NCI-H82 treated with DMSO at 0.1 percent for 48 hours (cell line): Measurements from ENCODE around the gene PDZK1IP1.
A peak's percentile ranks its signal among the peaks of the same experiment; 100 is the strongest.
"Not testable (repeated sequence)": the region's sequence is repeated elsewhere in the genome, so short reads cannot be mapped to it uniquely, and the experiment has no call there.

Source experiments
- DNase-seq: peaks from one replicate; lab custom pipeline; 2025; ENCODE audit not compliant: unreplicated experiment; lab: John Stamatoyannopoulos, UW

Gene PDZK1IP1

DNA sequence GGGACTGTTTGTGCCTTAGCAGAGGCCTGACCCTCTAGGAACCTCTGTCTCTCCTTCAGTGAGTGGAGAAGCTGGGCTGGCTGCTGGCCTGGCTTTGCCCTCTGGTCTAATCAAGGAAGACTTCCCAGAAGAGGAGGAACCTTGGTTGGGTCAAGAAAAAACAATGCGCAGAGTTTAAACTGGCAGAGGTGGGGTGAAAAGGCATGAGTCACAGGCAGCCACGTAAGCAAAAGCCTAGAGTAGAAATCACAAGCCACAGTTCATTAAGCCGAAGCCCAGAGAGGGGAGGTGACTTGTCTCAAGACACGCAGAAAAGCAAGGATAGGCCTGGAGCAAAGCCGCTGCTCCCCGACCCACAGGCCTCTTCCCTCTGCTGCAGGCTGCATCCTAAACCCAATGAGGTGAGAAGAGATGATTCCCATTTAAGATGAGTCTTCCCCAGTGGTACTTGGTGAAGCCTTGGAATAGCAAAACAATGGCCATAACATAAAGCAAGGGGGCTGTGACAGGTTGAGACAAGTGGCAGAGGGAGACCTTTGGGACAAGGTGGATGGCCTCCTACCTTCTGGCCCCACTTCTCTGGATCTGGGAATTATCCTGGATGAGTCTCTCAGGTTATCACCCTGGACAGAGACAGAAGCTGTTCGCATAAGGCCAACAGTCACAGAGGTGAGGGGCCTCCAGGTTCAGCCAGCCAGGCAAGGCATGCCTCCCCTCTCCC is 7.7 kb downstream of the PDZK1IP1 start:
- DNase-seq: no peak

DNA sequence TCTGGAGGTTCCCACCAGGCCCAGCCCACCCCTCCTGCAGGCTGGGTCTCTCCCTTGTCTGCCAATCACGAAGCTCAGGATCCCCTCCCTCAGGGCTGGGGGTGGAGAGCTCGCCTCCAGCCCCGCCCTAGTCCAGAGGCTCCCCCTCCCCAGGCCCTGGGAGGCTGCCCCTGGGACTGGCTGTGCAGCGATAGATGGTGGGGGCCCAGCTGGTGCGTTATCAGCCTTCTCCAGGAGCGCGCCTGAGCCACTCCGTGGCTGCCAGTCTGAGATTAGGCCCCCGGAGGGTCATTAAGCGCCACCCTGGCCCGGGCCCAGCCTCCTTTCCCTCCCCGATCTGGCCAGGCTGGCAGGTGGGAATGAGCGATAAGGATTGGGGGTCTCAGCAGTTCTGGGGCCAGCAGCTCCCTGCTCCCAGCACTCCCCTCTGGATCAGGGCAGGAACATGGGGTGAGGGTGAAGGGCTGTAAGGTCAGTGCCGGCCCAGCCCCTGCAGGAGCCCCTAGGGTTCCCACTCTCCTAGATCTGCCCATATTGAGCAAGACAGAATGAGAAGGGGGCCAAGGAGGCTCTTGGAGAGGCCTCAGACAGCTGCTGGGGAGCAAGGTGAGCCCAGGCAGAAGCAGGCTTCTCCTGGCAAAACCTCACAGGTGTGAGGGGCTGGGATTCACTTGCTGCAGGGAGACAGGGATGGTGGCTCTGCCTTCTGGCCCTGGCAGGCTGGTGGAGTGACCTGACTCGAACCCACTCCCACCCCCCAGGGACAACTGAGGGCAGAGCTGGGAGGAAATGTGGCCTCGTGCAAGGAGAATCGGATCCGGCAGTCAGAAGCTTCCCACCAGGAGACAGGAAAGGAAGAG is 8.5 kb downstream of the PDZK1IP1 start:
- DNase-seq: no peak

DNA sequence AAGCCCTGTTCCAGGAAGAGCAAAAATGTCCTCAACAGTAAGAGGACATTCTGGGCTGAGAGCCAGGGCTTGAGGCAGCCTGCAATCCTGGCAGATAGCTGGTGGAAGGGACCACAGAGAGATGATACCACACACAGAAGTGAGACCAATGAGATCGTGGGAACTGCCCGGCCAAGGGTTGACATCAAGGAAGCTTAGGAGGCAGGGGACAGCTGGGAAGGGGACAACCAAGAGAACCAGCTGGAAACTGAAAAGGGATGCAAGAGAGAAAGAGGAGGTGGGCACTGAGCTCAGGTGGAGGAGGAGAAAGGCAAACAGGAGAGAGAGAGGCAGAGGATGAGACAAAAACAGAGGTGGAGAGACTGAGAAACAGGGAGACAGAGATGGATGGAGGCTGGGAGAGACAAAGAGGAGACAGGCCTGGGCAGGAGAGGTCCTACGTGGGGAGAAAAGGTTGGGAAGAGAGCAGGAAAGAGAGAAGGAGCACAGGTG is 9.2 kb downstream of the PDZK1IP1 start:
- DNase-seq: no peak

DNA sequence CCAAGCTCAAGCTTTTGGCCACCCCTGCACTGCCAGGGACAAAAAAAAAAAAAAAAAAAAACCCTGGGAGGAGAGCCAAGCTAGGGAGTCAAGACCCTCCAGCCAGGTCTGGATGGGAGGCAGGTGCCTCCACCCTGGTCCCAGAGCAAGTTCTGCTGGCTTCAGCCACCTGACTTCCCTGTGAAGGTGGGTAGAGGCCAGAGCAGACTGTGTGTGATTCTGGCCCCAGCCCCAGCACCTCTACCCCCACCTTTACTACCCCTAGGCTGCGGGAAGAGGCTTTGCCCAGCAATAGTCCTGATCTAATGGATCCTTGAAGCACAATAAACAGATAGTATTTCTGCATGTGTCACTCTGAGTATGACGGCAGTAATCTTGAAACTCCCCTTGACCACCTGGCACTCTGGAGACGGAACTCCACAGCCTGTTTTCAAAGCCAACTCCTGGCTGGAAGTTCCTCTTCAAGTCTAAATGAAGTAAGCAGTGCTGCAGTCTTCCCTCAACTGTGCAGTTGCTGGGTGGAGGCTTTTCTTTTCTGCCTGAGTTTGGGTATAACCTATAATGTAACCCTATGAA is 9.8 kb downstream of the PDZK1IP1 start:
- no peak for DNase-seq

DNA sequence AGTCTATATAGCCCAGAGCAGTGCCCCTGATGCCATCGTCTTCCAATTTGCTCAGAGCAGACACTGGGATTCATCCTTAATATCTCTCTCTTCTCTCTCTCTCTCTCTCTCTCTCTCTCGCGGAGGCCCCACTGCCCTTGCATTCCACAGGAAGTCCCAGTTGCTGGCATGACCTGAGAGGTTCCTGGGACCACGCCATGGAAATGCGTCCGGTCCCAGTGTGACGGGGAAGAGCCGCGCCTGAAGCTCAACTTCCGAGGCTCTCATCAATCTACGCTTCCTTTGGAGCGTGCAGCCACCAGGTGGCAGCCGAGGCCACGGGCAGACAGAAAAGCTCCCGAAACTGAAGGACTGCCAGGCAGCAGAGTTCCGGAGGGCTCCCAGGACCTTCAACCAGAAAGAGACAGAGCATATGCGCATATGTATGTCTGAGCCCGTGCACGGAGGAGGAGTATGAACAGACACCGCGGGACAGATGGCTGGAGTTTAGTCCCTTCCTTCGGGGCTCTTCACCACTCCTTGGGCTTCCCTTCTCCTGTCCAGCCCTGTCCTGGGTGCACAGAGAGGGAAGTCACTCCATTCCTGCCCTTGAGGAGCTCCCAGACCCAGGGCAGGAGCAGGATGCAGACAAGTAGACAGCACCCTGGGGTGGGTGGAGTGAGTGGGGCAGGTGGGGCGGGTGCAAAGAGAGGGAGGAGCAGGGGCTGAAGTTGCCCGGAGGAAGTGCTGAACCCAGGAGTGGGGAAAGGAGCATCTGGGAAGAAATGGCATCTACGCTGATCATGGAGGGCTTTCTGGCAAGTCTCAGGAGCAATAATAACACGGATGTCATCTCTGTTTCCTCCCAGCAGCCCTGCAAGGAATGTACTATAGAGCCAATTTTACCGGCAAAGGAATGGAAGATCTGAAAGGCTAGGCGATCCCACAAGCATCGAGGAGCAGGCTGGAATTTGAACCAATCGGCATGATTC is 10.5 kb downstream of the PDZK1IP1 start:
- DNase-seq: peak; percentile 68

DNA sequence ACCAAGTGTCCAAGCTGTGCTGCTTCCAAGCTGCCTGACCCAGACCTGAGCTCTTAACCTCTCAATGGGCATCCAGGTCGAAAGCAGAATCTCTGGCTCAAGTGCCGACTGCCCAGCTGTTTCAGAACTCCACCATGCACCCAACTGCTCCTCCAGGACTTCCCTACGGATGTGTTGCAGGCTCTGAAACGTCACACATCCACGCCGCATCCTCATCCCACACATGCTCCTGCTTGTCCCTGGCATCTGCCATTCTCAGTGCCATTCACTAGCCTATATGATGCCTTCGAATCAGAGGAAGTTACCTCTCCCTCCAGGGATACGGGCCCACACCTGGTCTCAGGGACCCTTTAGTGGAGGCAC is 11.2 kb downstream of the PDZK1IP1 start:
- DNase-seq: no peak

DNA sequence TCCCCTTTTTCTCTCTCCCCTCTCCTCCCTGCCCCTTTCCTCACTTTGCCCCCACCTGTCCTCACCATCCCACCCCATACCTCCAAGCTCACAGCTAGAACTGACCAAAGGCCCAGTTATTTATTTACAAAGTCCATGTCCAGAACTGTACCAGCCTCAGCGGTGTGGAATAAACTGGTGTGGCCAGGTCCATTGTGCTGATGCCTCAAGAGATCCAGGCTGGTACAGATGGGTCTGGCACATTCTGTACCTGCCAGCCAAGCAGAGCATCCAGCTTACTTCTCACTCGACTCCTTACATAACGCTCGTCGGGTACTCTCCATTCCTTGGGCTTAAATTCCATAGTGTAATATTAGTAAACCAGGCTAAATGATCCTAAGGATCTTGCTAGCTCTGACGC is 11.8 kb downstream of the PDZK1IP1 start:
- no peak for DNase-seq

DNA sequence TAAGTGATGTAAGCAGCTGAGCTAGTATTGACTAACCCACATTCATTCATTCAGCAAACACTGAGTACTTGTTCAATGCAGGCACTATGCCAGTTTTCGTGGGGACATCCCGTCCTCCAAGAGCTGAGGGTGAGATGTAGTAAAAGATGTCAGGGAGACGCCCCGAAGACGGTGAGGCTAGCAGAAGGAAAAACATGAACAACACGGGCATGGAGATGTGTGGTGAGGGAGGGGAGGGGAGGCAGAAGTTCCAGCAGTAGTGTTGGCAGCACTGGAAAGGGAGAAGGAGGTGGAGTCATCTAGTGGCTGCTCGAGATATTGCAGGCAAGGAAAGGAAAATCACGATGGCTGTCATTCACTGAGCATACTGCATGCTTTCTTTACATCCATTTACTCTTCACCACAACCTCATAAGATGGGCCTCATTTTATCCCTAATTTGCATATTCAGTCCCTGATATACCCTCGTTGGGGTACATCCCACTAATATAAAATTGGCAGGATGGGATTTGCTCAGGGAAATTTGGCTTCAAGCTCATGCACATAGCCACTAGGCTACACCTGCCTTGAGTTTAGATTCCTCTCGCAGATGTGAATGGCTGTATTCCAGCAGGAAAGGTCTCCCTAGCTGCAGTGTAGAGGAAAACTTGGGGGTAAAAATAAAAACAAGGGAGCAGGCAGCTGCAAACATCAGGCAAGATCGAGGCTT is 14.5 kb downstream of the PDZK1IP1 start:
- DNase-seq: peak; percentile 42

DNA sequence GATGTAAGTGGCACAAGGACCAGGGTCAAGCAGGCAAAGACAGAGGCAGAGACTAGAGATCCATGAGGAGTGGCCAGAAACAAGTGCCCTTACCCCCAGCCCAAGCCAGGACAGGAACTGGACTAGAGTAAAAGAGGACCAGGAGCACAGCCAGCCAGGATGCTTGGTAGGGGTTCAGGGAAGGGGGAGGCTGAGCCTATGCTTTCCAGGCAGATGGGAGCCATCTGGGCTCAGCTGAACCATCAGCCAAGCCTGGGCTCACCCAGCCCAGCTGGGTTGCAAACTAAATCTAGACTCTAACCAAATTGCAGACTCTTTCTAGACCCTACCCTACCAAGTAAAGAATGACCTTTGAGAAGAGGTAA is 15.2 kb downstream of the PDZK1IP1 start:
- no peak for DNase-seq

DNA sequence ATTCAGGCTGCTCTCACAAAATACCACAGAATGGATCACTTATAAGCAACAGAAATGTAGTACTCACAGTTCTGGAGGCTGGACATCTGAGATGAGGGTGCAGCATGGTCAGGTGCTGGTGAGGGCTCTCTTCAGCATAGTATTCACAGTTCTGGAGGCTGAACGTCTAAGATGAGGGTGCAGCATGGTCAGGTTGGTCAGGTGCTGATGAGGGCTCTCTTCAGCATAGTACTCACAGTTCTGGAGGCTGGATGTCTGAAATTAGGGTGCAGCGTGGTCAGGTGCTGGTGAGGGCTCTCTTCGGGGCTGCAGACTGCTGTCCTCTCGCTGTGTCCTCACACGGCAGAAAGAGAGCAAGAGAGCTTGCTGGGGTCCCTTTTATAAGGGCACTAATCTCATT is 17.1 kb downstream of the PDZK1IP1 start:
- DNase-seq: no peak

DNA sequence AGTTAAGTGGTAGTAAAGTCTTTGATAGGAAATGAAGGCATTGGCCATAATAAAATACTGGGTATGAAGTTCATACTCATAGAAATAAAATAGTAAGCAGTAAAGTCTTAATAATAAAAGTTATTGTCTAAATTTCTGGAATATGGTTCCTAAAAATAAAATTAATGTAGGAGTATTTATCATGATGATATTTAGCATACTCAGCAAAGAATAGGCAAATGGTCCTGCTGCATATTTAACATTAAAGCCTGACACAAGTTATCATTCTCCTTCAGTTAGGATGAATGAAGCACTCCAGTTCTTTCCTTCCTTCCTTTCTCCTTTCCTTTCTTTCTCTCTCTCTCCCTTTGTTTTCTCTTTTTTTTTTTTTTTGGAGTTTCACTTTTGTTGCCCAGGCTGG is 25.3 kb downstream of the PDZK1IP1 start:
- no peak for DNase-seq

DNA sequence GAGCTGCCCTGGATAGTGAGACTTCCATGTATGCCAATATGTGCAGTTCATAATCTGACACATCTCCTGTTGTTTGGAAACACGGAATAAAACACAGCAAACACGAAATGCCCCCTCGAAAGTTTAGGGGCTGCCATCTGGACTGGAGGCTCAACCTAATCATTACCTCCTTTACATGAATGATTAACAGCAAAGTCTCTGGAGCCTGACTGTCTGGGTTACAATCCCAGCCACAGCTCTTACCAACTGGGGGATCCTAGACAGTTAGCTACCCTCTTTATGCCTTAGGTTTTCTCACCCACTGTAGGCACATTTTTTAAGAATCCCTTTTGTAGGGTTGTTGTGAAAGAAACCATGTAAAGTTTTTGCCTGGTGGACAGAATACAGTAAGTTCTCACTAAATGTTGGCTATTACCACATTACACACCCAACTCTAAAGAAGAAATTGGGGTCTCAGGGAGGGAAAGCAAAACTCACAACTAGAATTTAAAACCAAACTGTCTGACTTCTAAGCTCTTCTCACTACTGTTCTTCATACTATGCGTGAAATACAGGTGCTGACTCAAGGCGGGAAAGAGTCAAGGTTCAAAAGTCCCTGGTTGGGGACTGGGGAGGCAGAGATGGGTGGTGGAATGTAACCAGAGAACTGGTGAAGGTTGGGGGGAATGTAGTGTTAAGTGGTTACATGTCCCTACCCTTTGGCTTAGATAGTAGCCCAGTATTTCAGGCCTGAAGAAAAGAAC is 28.4 kb downstream of the PDZK1IP1 start:
- DNase-seq: no peak

DNA sequence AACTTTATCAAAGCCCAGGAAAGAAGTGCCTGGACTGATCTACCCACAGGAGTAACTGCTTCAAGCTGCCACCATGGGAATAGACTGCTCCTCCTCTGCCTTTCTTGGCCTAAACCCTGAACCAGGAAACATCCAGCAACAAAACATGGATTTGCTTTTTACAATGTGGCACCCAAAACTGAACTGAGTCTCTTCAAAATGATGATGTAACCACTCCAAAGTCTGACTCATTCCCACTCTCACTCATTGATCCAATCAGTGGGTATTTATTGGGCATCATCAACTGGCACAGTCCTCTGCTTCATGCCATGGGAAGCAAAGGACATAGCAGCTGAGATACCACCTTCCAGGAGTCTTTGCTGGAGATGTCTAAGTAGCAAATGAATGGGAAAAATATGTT is 29.1 kb downstream of the PDZK1IP1 start:
- no peak for DNase-seq

DNA sequence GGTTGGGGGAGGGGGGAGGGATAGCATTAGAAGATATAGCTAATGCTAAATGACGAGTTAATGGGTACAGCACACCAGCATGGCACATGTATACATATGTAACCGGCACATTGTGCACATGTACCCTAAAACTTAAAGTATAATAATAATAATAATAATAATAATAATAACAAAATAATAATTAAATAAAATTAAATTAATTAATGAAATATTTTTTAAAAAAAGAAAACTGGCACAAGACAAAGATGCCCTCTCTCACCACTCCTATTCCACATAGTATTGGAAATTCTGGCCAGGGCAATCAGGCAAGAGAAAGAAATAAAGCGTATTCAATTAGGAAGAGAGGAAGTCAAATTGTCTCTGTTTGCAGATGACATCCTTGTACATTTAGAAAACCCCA is 31.9 kb downstream of the PDZK1IP1 start:
- DNase-seq: not testable (repeated sequence)

DNA sequence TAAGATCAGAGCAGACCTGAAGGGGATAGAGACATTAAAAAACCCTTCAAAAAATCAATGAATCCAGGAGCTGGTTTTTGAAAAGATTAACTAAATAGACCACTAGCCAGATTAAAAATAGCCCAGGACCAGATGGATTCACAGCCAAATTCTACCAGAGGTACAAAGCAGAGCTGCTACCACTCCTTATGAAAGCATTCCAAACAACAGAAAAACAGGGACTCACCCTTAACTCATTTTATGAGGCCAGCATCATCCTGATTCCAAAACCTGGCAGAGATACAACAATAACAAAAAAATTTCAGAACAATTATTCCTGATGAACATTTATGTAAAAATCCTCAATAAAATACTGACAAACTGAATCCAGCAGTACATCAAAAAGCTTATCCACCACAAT is 33.4 kb downstream of the PDZK1IP1 start:
- not testable (repeated sequence) for DNase-seq

DNA sequence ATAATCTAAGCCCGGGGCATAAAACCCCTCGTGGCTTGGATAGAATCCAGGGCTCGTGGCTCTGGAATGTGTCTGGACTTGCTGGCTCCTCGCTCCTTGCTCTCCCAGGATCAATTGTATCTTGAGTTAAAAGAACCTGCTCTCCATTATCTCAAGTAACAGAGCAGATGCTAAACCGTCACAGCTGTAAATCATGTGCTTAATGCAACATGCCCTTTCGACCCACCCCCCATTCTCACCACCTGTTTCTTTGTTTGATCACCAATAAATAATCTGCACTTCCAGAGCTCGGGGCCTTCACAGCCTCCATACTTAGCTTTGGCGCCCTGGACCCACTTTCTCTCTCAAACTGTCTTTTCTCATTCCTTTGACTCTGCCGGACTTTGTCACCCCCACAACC is 40.7 kb downstream of the PDZK1IP1 start:
- peak; percentile 76 for DNase-seq

DNA sequence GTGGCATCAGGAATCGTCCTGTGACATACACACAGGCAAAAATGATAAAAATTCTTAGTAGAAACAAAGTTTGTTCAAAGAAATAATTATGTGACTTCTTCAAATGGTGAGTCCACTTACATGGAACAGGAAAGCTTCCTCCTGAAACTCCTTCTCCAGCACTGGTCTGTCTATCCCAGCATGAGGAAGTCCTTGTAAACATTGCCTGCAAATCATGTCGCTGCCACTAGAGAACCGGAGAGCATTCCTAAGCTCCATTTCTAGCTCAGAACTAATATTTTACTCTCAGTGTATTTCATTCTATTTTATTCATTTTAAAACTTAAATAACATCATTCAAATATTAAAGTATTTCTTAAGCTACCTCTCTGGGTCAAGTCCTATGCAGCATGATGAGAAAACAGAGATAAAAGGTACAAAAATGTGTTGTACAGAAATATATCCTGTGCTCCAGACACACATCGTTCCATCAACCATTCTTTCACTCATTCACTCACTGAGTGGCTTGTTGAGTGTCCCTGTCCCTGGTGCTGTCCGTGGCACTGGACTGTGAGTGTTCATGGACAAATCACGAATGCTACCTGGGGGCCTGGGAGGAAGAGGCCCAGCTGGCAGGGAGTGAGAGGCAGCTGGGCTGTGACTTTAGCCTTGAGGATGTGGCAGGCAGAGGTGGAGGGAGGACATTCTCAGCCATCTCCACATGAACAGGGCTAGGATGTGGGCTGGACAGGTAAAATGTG is 42.6 kb downstream of the PDZK1IP1 start:
- no peak for DNase-seq

DNA sequence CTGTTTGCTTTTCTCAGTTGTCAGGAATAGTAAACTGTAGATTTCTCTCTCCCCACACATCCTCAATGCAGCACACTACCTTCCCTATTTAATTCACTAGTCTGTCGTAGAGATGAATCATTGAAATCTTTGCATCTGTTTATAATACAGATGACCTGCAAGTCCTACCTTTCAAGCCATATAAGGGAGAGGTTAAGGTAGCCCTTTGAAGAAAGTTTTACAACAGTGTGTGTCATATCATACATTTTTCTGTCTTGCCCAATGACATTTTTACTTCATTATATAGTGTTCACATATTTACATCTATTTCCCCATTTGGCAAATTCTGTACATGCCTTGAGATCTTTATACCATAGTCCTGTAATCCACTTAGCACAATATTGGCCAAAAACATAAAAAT is 43.3 kb downstream of the PDZK1IP1 start:
- not testable (repeated sequence) for DNase-seq

DNA sequence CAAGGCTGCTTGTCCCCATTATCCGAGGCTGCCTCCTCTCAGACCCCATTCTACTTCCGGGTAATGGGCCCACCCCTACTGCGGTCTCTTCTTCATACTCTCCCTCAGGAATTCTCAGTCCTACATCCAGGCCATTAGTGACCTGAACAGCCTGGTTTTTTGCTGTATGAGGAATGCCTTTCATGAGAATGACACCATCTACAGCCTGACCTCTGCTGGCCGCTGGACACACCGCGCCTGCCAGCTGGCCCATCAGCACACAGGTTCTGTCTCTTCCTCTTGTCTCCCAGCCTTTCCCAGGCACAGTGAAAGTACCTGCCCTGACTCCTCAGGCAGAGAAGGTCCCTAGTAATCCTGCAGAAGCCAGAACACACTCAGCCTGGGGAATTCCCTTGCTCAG is 46.2 kb downstream of the PDZK1IP1 start:
- not testable (repeated sequence) for DNase-seq
